MCF 10A (cell line): ENCODE results near the gene NDST4. TPM values are rescaled to one million over a fixed set of nuclear protein-coding genes. Genes with fewer than 3 reads are reported as not detected.

Experiments used
- BruUV-seq: library from RNA; stranded (reverse); fragments of 400-500 nt; replicated peaks from 2 replicates; lab custom pipeline; 2021; lab: Mats Ljungman, UMichigan
- CTCF ChIA-PET: fragments of 300-600 bp; sonication (Branson Sonifier 250); formaldehyde crosslinking; extraction: SDS; loops from one replicate; lab custom pipeline; 2021; ENCODE audit warnings: antibody characterized with exemption, inconsistent platforms; lab: Yijun Ruan, JAX
- POLR2A ChIA-PET: fragments of 300-600, 350-650 bp; sonication (Branson Sonifier 250); formaldehyde crosslinking; extraction: SDS; loops from one replicate; lab custom pipeline; 2020; ENCODE audit warnings: antibody characterized with exemption, inconsistent platforms; lab: Yijun Ruan, JAX
- DNase-seq: peaks from one replicate; pipeline ENCODE4 v3.0.0-alpha.2; 2018; ENCODE audit not compliant: unreplicated experiment
- H3K27ac Mint-ChIP-seq: one replicate; pipeline ENCODE4 v1.8.0; 2022; ENCODE audit warnings: mild to moderate bottlenecking, low read depth, mixed read lengths; ENCODE audit not compliant: unreplicated experiment
- H3K27me3 Mint-ChIP-seq: one replicate; pipeline ENCODE4 v1.8.0; 2022; ENCODE audit warnings: mixed read lengths; ENCODE audit not compliant: insufficient read depth, unreplicated experiment
- H3K36me3 Mint-ChIP-seq: one replicate; pipeline ENCODE4 v1.8.0; 2022; ENCODE audit warnings: mild to moderate bottlenecking, moderate library complexity, mixed read lengths; ENCODE audit not compliant: insufficient read depth, unreplicated experiment
- H3K4me1 Mint-ChIP-seq: one replicate; pipeline ENCODE4 v1.8.0; 2022; ENCODE audit warnings: mixed read lengths; ENCODE audit not compliant: insufficient read depth, unreplicated experiment
- H3K4me3 Mint-ChIP-seq: one replicate; pipeline ENCODE4 v1.8.0; 2022; ENCODE audit warnings: mild to moderate bottlenecking, moderate library complexity, mixed read lengths; ENCODE audit not compliant: unreplicated experiment
- H3K9me3 Mint-ChIP-seq: one replicate; pipeline ENCODE4 v1.8.0; 2022; ENCODE audit warnings: mixed read lengths; ENCODE audit not compliant: unreplicated experiment
- CTCF ChIP-seq: fragments of 200-600 bp; IDR thresholded peaks from one replicate; pipeline ENCODE4 v1.8.0; 2022; ENCODE audit warnings: antibody characterized with exemption, mild to moderate bottlenecking; ENCODE audit not compliant: unreplicated experiment
- intact Hi-C: fragments of 100-400 bp; cut with micrococcal nuclease; formaldehyde crosslinking; loops from 2 replicates; pipeline ENCODE4 v1.14.1; 2022
- total RNA-seq: library from RNA; stranded (reverse); gene quantifications from 2 replicates; pipeline ENCODE4 v1.2.3, GENCODE V29; 2022

NDST4 gene
- total RNA-seq, 1 experiment from 2014 or later = not detected

- Mint-ChIP-seq H3K9me3 (no peaks in the 10 kb centered on the region), H3K4me3 (no peak overlapping the region), H3K4me1 (no peaks in the 10 kb centered on the region), H3K27ac (no peak overlapping the region), H3K27me3 (peaks cover 13% of the 10 kb centered on the region), H3K36me3 (no peaks in the 10 kb centered on the region)
- POLR2A ChIA-PET = interaction anchor here (0.6 kb wide), 1 partner anchor 20 kb away, joined by 3 read pairs; no protein-coding TSS in a partner anchor
- intact Hi-C loops = no loop called here
- BruUV-seq = no TSS peak
- no peak for TF ChIP-seq CTCF
- CTCF ChIA-PET = no interaction called here
- DNase-seq = no peak
These were observed 242.4 kb downstream of the NDST4 start for GRCh38 chr4:114870987-114871386.

- no TSS peak for BruUV-seq
- intact Hi-C loops = no loop called here
These were observed 246.3 kb downstream of the NDST4 start for GRCh38 chr4:114866901-114867670.

GRCh38 chr4:114864060-114864459, 249.4 kb downstream of the NDST4 start:
- BruUV-seq = no TSS peak
- no peaks in the 10 kb centered on the region for H3K27me3 Mint-ChIP-seq
- POLR2A ChIA-PET = interaction anchor here (0.7 kb wide), 2 partner anchors 9 to 848 kb away, joined by 3 to 4 read pairs; no protein-coding TSS in a partner anchor

More at GRCh38 chr4:114866901-114867670, 246.3 kb downstream of the NDST4 start:
- H3K36me3 Mint-ChIP-seq = no peaks in the 10 kb centered on the region
- H3K27me3 Mint-ChIP-seq = peaks cover 13% of the 10 kb centered on the region
- CTCF ChIA-PET = no interaction called here
- DNase-seq = no peak
- no peaks in the 10 kb centered on the region for H3K4me1 Mint-ChIP-seq
- no peaks in the 10 kb centered on the region for H3K9me3 Mint-ChIP-seq
- no peak overlapping the region for H3K27ac Mint-ChIP-seq
- POLR2A ChIA-PET = interaction anchor here (0.9 kb wide), 1 partner anchor 9 kb away, joined by 3 read pairs; no protein-coding TSS in a partner anchor
- H3K4me3 Mint-ChIP-seq = no peak overlapping the region
- no peak for TF ChIP-seq CTCF

More at GRCh38 chr4:114864060-114864459, 249.4 kb downstream of the NDST4 start:
- H3K4me1 Mint-ChIP-seq = no peaks in the 10 kb centered on the region
- intact Hi-C loops = no loop called here
- H3K36me3 Mint-ChIP-seq = no peaks in the 10 kb centered on the region
- H3K27ac Mint-ChIP-seq = no peak overlapping the region
- no peak overlapping the region for H3K4me3 Mint-ChIP-seq
- no peak for TF ChIP-seq CTCF
- no peaks in the 10 kb centered on the region for H3K9me3 Mint-ChIP-seq
- CTCF ChIA-PET = no interaction called here
- DNase-seq = no peak
